Sigmoid colon (tissue), 7 donors: ENCODE measurements around the gene GPR25. TPM values are rescaled to one million over a fixed set of nuclear protein-coding genes. Genes with fewer than 3 reads are reported as not detected.

ENCODE experiments used
- DNase-seq: peaks from one replicate; pipeline ENCODE4 v3.0.0-alpha.2; 2019
- H3K27ac ChIP-seq, 4 donors: fragments of 200-600 bp; sonication (generic); one replicate each; pipeline ENCODE4 v1.5.1; 2016 to 2019; ENCODE audit warnings: mild to moderate bottlenecking in 1 of 4
- H3K27me3 ChIP-seq, 3 donors: fragments of 200-600 bp; sonication (generic); one replicate each; pipeline ENCODE4 v1.5.1; 2019; ENCODE audit warnings: mild to moderate bottlenecking in 1 of 3
- H3K36me3 ChIP-seq, 4 donors: fragments of 200-600 bp; sonication (generic); one replicate each; pipeline ENCODE4 v1.5.1; 2016 to 2019
- H3K4me1 ChIP-seq, 4 donors: fragments of 200-600 bp; sonication (generic); one replicate each; pipeline ENCODE4 v1.5.1; 2017 to 2019
- H3K4me3 ChIP-seq, 4 donors: fragments of 200-600 bp; sonication (generic); one replicate each; pipeline ENCODE4 v1.5.1; 2017 to 2019; ENCODE audit warnings: mild to moderate bottlenecking in 2 of 4, moderate library complexity in 1 of 4
- H3K9me3 ChIP-seq, 4 donors: fragments of 200-600 bp in 3 of 4; sonication (generic) in 3 of 4; one replicate each; pipeline versions ENCODE4 v1.5.1 to v1.6.1; 2013 to 2019
- CTCF ChIP-seq, 4 experiments: fragments of 450-650 bp in 3 of 4; fragments of 200-600 bp in 1 of 4; IDR thresholded peaks; one replicate each; pipeline ENCODE4 v1.5.1; 2016 to 2019; ENCODE audit warnings: antibody characterized with exemption in 4 of 4, mild to moderate bottlenecking in 3 of 4, moderate library complexity in 2 of 4
- EP300 ChIP-seq, 4 donors: sonication (generic); formaldehyde crosslinking; IDR thresholded peaks; one replicate each; pipeline ENCODE4 v1.6.1; 2017; ENCODE audit warnings: antibody characterized with exemption in 4 of 4
- POLR2A ChIP-seq, 2 donors: fragments of 450-650 bp; IDR thresholded peaks; one replicate each; pipeline ENCODE4 v1.6.1; 2016; ENCODE audit warnings: antibody characterized with exemption in 2 of 2, mild to moderate bottlenecking in 2 of 2, moderate library complexity in 2 of 2
- POLR2AphosphoS5 ChIP-seq, 4 donors: sonication (generic); formaldehyde crosslinking; IDR thresholded peaks; one replicate each; pipeline ENCODE4 v1.6.1; 2017; ENCODE audit warnings: antibody characterized with exemption in 4 of 4
- WGBS, 2 donors: extraction: QIAGEN DNeasy Blood & Tissue Kit; methylation state at CpG; one replicate each; pipeline ENCODE4 v1.1.7; 2013; 5-methylcytosine and 5-hydroxymethylcytosine counted together
- intact Hi-C: fragments of 100-400 bp; cut with DNase I; formaldehyde crosslinking; loops from one replicate; pipeline ENCODE4 v1.15.1; 2023
- polyA plus RNA-seq, 3 donors: library from polyadenylated mRNA; stranded (reverse); fragments of 200-250 nt; gene quantifications; one replicate each; pipeline ENCODE4 v1.2.3, GENCODE V29; 2013
- total RNA-seq, 4 donors: library from RNA; depleted of rRNA; stranded (reverse); fragments of >200 nt; gene quantifications; one replicate each; pipeline ENCODE4 v1.1.0, GENCODE V29; 2016
- donor health status: healthy with polysubstance abuse.
- donor health status: Bipolar disorder and iron deficiency.
- donor health status: healthy.

Gene GPR25
- total and polyA plus RNA-seq, 7 donors: 1.0 TPM; not detected in 6

GRCh38 chr1:200873671-200874397 is 1.1 kb downstream of the GPR25 start:
- no peaks in the 10 kb centered on the region for H3K9me3 ChIP-seq
- H3K4me3 ChIP-seq: peak overlapping the region in 3 of 4 donors; percentile 11 to 39 (median 37)
- H3K4me1 ChIP-seq: peaks cover 0 to 15% (median 13%) of the 10 kb centered on the region in 4 donors
- 17 to 33% methylated on average over 66 of the region's 66 CpGs for WGBS, 2 donors
- H3K27me3 ChIP-seq: peaks cover 19 to 85% (median 51%) of the 10 kb centered on the region in 3 donors
- DNase-seq: peak; percentile 50
- intact Hi-C loops: no loop called here
- H3K27ac ChIP-seq: no peak overlapping the region
- no peak for TF ChIP-seq CTCF (IDR thresholded peaks at IDR 0.05)
- no peak for TF ChIP-seq POLR2A (IDR thresholded peaks at IDR 0.05)
- no peaks in the 10 kb centered on the region for H3K36me3 ChIP-seq

- Histone ChIP-seq H3K27me3 (peaks cover 19 to 80% (median 47%) of the 10 kb centered on the region in 3 donors), H3K27ac (no peak overlapping the region), H3K9me3 (no peaks in the 10 kb centered on the region), H3K4me1 (peaks cover 0 to 15% (median 13%) of the 10 kb centered on the region in 4 donors), H3K36me3 (no peaks in the 10 kb centered on the region), H3K4me3 (no peak overlapping the region)
- intact Hi-C loops: no loop called here
- TF ChIP-seq POLR2AphosphoS5 (IDR thresholded peaks at IDR 0.05) (no peak), POLR2A (IDR thresholded peaks at IDR 0.05) (no peak), EP300 (IDR thresholded peaks at IDR 0.05) (no peak), CTCF (IDR thresholded peaks at IDR 0.05) (no peak)
- WGBS, 2 donors: 82 to 88% methylated on average over 6 of the region's 6 CpGs
- DNase-seq: peak; percentile 35
These were observed 1.9 kb downstream of the GPR25 start for GRCh38 chr1:200874694-200875093.

GRCh38 chr1:200875416-200875815 is 2.6 kb downstream of the GPR25 start:
- H3K9me3 ChIP-seq: no peaks in the 10 kb centered on the region
- 89 to 92% methylated on average over 5 of the region's 5 CpGs for WGBS, 2 donors
- no peak overlapping the region for H3K4me3 ChIP-seq
- intact Hi-C loops: no loop called here
- no peaks in the 10 kb centered on the region for H3K36me3 ChIP-seq
- peaks cover 19 to 77% (median 46%) of the 10 kb centered on the region in 3 donors for H3K27me3 ChIP-seq
- no peak overlapping the region for H3K27ac ChIP-seq
- TF ChIP-seq POLR2AphosphoS5 (IDR thresholded peaks at IDR 0.05) (no peak), CTCF (IDR thresholded peaks at IDR 0.05) (no peak), EP300 (IDR thresholded peaks at IDR 0.05) (no peak), POLR2A (IDR thresholded peaks at IDR 0.05) (no peak)
- H3K4me1 ChIP-seq: peaks cover 0 to 15% (median 13%) of the 10 kb centered on the region in 4 donors
- peak; percentile 34 for DNase-seq

GRCh38 chr1:200877010-200877409 is 4.2 kb downstream of the GPR25 start:
- WGBS, 2 donors: 78 to 79% methylated on average over 3 of the region's 3 CpGs

More at GRCh38 chr1:200877010-200877409, 4.2 kb downstream of the GPR25 start:
- Histone ChIP-seq H3K9me3 (no peaks in the 10 kb centered on the region), H3K27me3 (peaks cover 19 to 61% (median 30%) of the 10 kb centered on the region in 3 donors), H3K4me1 (peaks cover 0 to 15% (median 13%) of the 10 kb centered on the region in 4 donors), H3K4me3 (no peak overlapping the region), H3K27ac (no peak overlapping the region), H3K36me3 (no peaks in the 10 kb centered on the region)
- no peak for TF ChIP-seq POLR2AphosphoS5 (IDR thresholded peaks at IDR 0.05)
- no peak for TF ChIP-seq POLR2A (IDR thresholded peaks at IDR 0.05)
- no peak for TF ChIP-seq EP300 (IDR thresholded peaks at IDR 0.05)
- TF ChIP-seq CTCF (IDR thresholded peaks at IDR 0.05): no peak
- intact Hi-C loops: no loop called here
- peak; percentile 26 for DNase-seq
